ENCODE measurements around the gene CCL13.

DNA sequence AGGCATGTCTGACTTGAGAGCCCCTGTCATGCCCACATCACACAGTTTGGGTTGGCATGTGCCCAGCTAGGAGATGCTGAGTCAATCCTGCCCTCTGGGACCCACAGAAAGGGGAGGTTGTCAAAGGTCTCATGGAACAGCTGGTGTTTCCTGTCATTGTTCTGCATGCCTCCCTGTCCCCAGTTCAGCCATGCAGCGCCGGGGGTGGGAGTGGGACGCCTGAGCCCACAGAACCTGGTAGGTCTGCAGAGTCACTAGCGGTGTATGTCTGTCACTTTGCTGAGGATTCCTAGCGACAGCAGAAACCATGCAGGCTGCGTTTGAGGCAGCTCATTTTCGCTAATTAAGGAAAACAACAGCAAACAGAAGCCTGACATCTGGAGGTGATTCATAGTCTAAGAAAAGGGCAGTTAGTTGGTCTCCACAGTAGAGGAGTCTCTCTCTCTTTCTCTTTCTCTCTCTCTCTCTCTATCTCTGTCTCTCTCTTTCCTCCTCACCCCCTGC is 26.4 kb downstream of the CCL13 start:
- TF ChIP-seq CTCF (tag by site-specific recombination; IDR thresholded peaks at IDR 0.05) (no peak), ZNF677 (tag by site-specific recombination; IDR thresholded peaks at IDR 0.05) (no peak), KLF17 (tag by site-specific recombination; IDR thresholded peaks at IDR 0.05) (no peak), KLF7 (tag by site-specific recombination; IDR thresholded peaks at IDR 0.05; ENCODE audit: borderline replicate concordance) (no peak), ZNF174 (tag by site-specific recombination; IDR thresholded peaks at IDR 0.05) (no peak), MZF1 (tag by site-specific recombination; IDR thresholded peaks at IDR 0.05; ENCODE audit: borderline replicate concordance) (no peak), ZNF280D (tag by site-specific recombination; IDR thresholded peaks at IDR 0.05) (no peak)

Data from HEK293 (cell line).